ENCODE measurements around the gene PTPRK.

Gene PTPRK

GRCh38 chr6:128361378-128361777 lies 159.0 kb downstream of the PTPRK start:
- TF ChIP-seq CTCF (IDR thresholded peaks at IDR 0.05; ENCODE audit: control insufficient read depth, extremely low read depth, insufficient read depth) = no peak
- DNase-seq (ENCODE audit: low read depth) = no peak
- H3K4me3 ChIP-seq (ENCODE audit: low read depth, low read length) = no peak overlapping the region

- DNase-seq (ENCODE audit: low read depth) = no peak
- no peak for TF ChIP-seq CTCF (IDR thresholded peaks at IDR 0.05; ENCODE audit: control insufficient read depth, extremely low read depth, insufficient read depth)
- no peak overlapping the region for H3K4me3 ChIP-seq (ENCODE audit: low read depth, low read length)
Measured at GRCh38 chr6:128358244-128358776, 162.1 kb downstream of the PTPRK start.

GRCh38 chr6:128357392-128358130 lies 162.8 kb downstream of the PTPRK start:
- DNase-seq (ENCODE audit: low read depth) = no peak

GRCh38 chr6:128352366-128352765 lies 168.0 kb downstream of the PTPRK start:
- DNase-seq (ENCODE audit: low read depth) = no peak
- no peak overlapping the region for H3K4me3 ChIP-seq (ENCODE audit: low read depth, low read length)
- TF ChIP-seq CTCF (IDR thresholded peaks at IDR 0.05; ENCODE audit: control insufficient read depth, extremely low read depth, insufficient read depth) = no peak

More at GRCh38 chr6:128357392-128358130, 162.8 kb downstream of the PTPRK start:
- no peak overlapping the region for H3K4me3 ChIP-seq (ENCODE audit: low read depth, low read length)
- TF ChIP-seq CTCF (IDR thresholded peaks at IDR 0.05; ENCODE audit: control insufficient read depth, extremely low read depth, insufficient read depth) = no peak

- no peak for DNase-seq (ENCODE audit: low read depth)
- H3K4me3 ChIP-seq (ENCODE audit: low read depth, low read length) = no peak overlapping the region
- TF ChIP-seq CTCF (IDR thresholded peaks at IDR 0.05; ENCODE audit: control insufficient read depth, extremely low read depth, insufficient read depth) = no peak
Measured at GRCh38 chr6:128351255-128351514, 169.2 kb downstream of the PTPRK start.

GRCh38 chr6:128350416-128351254 lies 169.8 kb downstream of the PTPRK start:
- no peak for TF ChIP-seq CTCF (IDR thresholded peaks at IDR 0.05; ENCODE audit: control insufficient read depth, extremely low read depth, insufficient read depth)
- no peak for DNase-seq (ENCODE audit: low read depth)

More at GRCh38 chr6:128350416-128351254, 169.8 kb downstream of the PTPRK start:
- H3K4me3 ChIP-seq (ENCODE audit: low read depth, low read length) = no peak overlapping the region

Data from LNCaP clone FGC (cell line).